GM19099 (cell line): Measurements from ENCODE around the gene ATXN1.

Experiments
- POLR2A ChIP-seq: IDR thresholded peaks from 3 replicates; pipeline ENCODE4 v1.6.1; 2011; ENCODE audit warnings: low read depth; ENCODE audit not compliant: insufficient read length; ENCODE audit errors: extremely low read depth

The ATXN1 gene

DNA sequence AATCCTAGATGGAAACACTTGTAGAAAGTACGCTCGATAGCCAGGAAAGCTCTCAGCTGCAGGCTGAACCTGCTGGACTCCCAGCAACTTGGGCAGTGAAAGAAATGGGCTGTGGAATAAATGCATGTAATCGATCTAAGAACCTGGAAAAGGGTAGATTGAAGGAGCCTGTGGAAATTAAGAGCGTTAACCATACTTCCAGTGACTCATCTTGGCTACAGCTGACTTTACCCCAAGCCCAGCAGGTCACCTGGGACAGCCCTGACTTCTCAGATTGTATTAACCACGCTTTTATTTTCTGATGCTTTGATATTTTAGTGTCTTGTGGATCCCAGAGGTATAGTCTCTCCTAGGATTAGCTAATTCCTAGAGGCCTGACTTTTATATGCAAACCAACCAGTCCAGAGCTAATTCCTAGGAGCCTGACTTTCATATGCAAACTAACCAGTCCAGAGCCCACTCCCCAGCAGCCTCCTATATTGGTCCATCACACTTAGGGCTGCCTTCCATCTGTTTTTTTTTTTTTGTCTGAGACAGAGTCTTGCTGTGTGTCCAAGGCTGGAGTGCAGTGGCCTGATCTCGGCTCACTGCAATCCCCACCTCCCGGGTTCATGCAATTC is 436.5 kb downstream of the ATXN1 start:
- no peak for TF ChIP-seq POLR2A

DNA sequence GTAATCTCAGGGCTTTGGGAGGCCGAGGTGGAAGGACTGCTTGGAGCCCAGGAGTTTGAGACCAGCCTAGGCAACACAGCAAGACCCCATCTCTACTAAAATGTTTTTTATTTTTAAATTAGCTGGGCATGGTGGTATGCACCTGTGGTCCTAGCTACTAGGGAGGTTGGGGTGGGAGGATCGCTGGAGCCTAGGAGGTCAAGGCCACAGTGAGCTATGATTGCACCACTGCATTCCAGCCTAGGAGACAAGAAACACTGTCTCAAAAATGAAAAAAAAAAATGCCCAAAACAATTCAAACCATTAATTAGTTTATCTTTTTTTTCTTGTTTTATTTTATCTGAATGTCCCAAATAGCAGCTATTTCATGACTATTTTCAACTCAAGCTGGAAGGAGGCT is 437.1 kb downstream of the ATXN1 start:
- TF ChIP-seq POLR2A: no peak

DNA sequence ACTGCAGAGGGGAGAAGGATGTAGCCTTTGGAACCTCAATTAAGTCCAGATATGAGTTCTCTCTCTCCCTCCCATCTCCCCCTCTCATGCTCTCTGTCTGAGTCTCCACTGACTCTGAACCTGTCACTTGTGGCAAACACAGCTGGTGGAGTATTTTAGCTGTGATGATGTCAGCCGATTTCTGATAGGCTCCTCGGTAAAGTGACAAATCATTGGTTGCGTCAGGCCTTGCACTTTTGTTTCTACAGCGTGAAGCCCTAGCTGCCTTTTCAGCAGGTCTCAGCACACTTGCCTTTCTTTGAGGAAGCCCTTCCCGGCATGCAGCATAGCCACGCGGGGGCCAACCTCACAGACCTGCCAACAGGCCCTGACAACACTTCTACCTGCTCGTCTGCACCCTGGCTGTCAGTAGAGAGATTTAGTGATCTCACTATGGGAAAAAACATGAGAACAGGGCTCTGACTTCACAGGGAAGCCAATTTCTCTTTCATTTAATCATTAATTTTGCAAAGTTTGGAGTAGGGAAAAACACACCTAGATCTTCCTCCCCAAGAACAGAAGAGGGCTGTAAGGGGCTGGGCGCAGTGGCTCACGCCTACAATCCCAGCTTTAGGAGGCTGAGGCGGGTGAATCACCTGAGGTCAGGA is 438.5 kb downstream of the ATXN1 start:
- no peak for TF ChIP-seq POLR2A

DNA sequence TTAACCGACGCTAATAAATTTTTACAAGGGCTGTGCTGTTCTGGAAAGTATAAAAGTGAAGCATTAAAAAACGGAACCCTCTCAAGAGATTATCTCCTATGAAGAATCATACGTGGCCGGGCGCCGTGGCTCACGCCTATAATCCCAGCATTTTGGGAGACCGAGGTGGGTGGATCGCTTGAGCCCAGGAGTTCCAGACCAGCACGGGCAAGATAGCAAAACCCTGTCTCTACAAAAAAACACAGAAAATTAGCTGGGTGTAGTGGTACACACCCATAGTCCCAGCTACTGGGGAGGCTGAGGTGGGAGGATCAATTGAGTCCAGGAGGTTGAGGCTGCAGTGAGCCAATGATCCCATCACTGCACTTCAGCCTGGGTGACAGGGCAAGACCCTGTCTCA is 439.4 kb downstream of the ATXN1 start:
- no peak for TF ChIP-seq POLR2A

DNA sequence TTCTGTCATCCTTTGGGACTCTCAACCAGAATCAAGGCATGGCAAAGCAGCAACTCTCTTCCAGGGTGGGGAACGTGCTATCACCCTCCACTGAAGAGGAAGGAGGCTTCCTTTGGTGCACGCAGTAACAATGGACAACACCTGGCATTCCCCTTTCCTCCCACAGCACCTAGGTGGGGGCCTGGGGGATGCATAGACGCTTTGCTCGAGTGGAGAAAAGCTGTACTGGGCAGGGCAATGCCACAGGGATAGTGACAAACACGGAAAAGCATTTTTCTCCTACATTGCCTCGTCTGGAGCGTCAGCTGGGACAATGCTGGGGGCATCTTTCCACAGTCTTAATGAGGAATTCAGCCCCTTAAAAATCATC is 439.9 kb downstream of the ATXN1 start:
- TF ChIP-seq POLR2A: no peak

DNA sequence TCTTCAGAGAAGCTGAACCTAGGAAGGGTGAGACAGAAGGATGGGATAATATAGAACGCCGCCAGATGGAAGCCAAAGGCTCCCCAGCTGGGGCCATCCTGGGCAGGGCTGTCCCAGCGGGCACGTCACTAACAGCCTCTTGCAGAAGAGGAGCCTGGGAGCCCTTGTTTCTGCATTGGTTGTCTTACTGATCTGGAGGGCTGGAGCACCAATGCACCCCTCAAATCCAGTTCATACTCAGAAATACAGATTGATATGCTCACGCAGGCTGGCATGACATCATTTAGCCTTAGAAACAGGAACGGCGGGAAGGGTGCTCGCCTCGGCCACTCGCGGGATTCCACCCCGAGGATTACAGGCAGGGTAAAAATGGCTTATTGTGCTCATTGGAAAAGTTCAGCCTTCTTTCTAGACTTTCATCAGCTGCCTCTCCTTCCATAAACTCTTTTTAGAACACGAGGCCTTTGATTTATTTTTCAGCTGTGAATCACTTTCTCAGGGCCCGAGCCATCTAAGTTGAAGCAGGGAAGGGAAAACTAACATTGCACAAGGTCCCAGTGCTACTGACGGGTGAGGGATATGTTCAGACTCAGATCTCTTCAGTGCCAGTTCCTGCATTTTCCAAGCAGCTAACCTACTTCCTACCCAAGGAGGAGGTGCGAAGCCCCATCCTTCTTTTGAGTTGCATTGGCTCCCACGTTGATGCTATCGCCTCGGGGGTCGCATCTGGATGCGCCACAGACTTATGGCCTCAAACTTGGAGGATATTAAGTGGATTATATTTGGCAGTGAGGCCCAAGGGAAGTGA is 440.5 kb downstream of the ATXN1 start:
- no peak for TF ChIP-seq POLR2A

DNA sequence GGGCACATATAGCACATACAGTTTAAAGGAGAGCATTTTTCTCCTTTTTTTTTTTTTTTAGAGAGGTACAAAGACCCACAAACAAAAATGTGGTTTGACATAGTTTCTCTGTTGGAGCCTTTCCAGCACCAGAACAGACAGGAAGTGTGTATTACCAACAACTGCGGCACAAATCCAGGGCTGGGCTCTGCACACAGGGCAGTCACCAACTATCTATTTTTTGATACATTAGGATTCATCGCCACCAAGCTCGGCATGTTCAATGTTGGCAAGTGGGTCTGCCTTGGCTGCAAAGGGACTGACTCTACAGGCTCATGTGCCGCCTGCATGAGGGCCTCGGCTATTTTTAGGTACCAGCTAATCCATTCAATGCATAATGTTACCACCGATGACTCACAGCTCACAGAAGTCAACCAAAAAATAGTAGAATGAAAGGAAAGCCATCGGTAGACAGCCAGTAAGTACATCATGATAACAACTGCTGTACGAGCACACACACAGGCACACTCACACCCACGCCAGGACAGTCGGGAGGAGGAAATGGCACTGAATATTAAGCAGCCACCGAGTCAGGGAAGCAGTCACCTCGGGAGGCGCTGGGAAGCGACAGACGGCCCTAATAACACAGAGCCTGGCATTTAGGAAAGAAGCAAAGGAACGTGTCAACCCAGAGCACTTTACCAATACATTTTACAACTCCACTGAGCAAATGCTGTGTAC is 441.3 kb downstream of the ATXN1 start:
- TF ChIP-seq POLR2A: no peak

DNA sequence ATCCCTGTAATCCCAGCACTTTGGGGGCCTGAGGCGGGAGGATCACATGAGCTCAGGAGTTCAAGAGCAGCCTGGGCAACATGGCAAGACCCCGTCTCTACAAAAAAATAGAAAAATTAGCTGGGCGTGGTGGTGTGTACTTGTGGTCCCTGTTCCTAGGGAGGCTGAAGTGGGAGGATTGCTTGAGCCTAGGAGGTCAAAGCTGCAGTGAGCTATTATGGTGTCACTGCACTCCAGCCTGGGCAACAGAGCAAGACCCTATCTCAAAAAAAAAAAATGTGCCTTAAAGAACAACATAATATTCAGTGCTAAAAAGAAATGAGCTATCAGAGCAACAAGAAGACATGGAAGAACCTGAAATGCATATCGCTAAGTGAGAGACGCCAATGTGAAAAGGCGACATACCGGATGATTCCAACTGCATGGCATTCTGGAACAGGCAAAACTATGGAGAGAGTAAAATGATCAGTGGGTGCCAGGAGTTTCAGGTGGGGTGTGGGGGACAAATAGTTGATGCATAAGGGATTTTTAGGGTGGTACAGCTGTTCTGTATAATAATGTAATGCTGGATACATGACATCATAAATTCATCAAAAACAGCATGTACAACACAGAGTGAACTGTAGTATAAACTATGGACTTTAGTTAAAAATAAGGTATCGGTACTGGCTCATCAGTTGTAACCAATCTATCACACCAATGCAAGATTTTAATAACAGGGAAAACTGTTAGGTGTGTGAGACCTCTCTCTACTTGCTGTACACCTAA is 442.1 kb downstream of the ATXN1 start:
- no peak for TF ChIP-seq POLR2A

DNA sequence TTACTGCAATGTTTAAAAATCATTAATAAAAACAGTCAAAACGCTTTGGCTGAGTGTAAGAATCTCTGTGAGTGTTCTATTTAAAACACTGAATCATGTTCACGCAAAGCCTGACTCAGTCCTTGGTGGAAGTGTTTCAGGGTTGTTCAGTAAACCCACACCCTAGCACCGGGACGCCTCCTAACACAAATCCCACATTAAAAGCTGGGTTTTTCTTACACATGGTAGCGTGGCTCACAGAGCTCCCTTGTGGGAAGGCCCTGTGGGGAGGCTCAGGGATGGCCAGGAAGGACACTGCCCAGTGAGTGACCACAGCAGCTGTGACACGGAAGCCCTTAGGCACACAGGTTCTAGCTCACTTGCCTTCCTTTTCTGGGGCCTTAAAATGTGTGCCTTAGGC is 442.7 kb downstream of the ATXN1 start:
- no peak for TF ChIP-seq POLR2A

DNA sequence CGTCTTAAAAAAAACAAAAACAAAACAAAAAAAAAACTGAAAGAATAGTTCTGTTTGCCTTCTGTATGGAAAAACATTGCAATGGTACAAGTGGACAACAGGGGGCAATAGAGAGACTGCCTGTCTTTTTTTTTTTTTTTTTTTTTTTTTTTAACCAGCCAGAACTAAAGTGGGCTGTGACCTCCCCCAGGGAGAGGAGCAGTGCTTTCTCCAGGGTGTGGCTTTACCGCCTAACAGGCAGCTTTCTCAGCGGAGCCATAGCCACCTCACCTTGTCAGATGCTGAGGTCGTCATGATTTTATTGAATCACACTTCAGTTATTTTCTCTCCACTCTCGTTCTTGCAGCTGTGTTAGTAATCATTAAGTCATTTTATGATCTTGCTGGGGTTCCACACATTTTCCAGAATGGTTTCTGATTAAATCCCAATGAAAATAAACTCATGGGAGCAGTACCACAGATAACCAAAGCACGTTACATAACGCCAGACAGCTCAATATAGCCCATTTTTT is 444.5 kb downstream of the ATXN1 start:
- no peak for TF ChIP-seq POLR2A

DNA sequence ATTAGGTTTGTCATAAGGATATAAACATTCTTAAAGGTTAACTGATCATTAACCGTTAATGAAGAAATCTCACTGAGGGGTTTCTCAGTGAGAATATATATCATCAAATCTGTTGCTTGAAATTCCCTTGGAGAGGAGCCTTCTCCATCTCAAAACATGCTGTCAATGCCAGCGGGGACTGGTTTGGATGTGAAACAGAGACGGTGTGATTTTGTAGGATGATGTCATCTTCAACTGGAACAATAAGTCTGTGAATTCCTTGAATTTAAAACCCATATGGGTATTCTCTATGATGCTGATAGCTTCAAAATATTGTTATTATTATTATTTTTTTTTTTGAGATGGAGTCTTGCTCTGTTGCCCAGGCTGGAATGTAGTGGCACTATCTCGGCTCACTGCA is 447.0 kb downstream of the ATXN1 start:
- TF ChIP-seq POLR2A: no peak

DNA sequence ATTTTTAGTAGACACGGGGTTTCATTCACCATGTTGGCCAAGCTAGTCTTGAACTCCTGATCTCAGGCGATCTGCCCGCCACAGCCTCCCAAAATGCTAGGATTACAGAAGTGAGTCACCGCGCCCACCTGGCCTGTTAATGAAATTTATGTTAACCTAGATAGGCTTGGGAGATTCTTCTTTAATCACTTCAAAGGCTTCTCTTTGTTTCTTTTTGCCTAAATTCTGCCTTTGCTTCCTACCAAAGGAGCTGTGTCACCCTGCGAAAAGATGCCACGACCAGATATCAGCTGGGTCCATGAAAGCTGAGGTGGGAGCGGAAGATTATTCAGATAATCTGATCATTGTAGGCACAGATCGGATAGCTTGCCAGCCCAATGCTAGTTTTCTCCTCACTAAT is 447.5 kb downstream of the ATXN1 start:
- TF ChIP-seq POLR2A: no peak

DNA sequence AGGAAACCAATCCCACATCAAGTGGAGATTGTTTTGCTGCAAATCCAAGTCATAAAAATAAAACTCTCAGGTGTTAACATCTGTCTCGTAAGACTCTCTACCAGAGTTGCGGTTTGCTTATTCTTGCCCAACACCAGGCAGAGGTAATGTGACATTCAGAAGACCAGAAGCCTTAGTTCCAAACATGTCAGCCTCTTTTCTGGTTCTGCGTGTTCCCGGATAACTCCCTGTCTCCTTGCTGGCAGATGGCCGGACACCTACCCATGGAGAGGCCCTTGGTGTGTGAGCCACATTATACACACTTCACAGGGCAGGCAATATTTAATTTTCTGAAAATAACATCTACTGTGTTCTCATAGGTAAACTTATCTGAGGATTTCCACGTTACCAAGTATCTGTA is 449.5 kb downstream of the ATXN1 start:
- no peak for TF ChIP-seq POLR2A

DNA sequence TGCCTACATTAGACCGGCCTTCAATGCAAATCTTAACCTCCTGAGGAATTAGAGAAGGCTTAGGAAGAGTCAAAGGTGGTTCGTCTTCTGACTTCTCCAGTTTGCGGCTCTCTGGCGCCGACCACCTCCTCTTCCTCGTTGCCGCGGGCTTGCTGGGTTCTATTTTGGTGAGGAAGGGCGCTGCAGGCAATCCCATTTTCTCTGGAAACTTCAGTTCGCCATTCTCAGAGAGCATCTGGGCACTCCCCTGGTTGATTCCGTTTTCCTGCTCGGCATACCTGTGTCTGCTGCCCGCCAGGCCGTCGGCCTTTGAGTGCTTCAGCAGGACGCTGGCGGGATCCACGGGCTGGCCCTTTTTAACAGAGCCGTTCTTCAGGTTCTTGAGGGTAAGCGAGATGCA is 454.9 kb downstream of the ATXN1 start:
- TF ChIP-seq POLR2A: no peak

DNA sequence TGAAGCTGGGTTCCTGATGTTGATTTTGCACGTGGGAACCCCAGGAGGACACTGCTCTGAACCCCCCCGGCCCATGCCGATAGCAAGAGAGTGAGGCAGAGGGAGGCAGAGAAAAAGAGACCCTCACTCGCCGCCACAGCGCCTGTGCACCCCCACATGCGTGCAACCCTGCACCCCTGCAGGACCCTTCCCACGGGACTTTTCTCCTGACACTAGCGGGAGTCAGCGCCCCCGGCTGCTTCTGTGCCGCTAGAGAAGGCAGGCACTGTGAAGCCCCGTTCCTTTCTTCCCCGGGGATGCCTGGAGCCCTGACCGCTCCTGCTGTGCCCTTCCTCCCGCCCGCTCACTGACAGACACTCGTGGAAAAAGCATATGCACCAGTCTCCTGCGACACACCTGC is 455.5 kb downstream of the ATXN1 start:
- TF ChIP-seq POLR2A: no peak
